MM.1S (cell line): ENCODE measurements around the gene CLN5.

Experiments used
- DNase-seq: peaks from one replicate; pipeline ENCODE4 v3.0.0-alpha.2; 2015
- H2AFZ ChIP-seq: fragments of 300-600 bp; sonication (generic); 2 replicates; pipeline ENCODE4 v1.6.0; 2016; ENCODE audit warnings: antibody characterized with exemption, low read length
- H3F3A ChIP-seq: fragments of 300-600 bp; sonication (generic); 2 replicates; pipeline ENCODE4 v1.6.1; 2016; ENCODE audit warnings: mild to moderate bottlenecking, antibody characterized with exemption, low read length, moderate library complexity, mixed read lengths; ENCODE audit not compliant: insufficient read depth
- H3K27ac ChIP-seq: fragments of 300-600 bp; sonication (generic); 2 replicates; pipeline ENCODE4 v1.5.1; 2016; ENCODE audit warnings: mild to moderate bottlenecking, low read length
- H3K27me3 ChIP-seq: fragments of 300-600 bp; sonication (generic); replicated peaks from 2 replicates; pipeline ENCODE4 v1.6.0; 2016; ENCODE audit warnings: low read length; ENCODE audit not compliant: insufficient read depth
- H3K36me3 ChIP-seq: fragments of 300-600 bp; sonication (generic); replicated peaks from 2 replicates; pipeline ENCODE4 v1.6.1; 2016; ENCODE audit warnings: mild to moderate bottlenecking, low read length, mixed read lengths; ENCODE audit not compliant: insufficient read depth
- H3K4me1 ChIP-seq: fragments of 300-600 bp; sonication (generic); 2 replicates; pipeline ENCODE4 v1.6.1; 2016; ENCODE audit warnings: low read length, mixed read lengths
- H3K4me2 ChIP-seq: fragments of 300-600 bp; sonication (generic); 2 replicates; pipeline ENCODE4 v1.6.0; 2016; ENCODE audit warnings: low read depth, low read length
- H3K4me3 ChIP-seq: fragments of 300-600 bp; sonication (generic); 2 replicates; pipeline ENCODE4 v1.5.1; 2016; ENCODE audit warnings: low read length, mixed read lengths
- H3K79me2 ChIP-seq: fragments of 300-600 bp; sonication (generic); 2 replicates; pipeline ENCODE4 v1.6.1; 2016; ENCODE audit warnings: mixed run types, low read length, mixed read lengths
- H3K9ac ChIP-seq: fragments of 300-600 bp; sonication (generic); 2 replicates; pipeline ENCODE4 v1.6.1; 2016; ENCODE audit warnings: low read length, mixed read lengths
- H3K9me2 ChIP-seq: fragments of 300-600 bp; sonication (generic); replicated peaks from 2 replicates; pipeline ENCODE4 v1.6.1; 2016; ENCODE audit warnings: mild to moderate bottlenecking, low read length, mixed read lengths; ENCODE audit not compliant: insufficient read depth
- H3K9me3 ChIP-seq: fragments of 300-600 bp; sonication (generic); replicated peaks from 2 replicates; pipeline ENCODE4 v1.6.1; 2016; ENCODE audit warnings: mild to moderate bottlenecking, low read length, mixed read lengths; ENCODE audit not compliant: insufficient read depth
- H4K20me1 ChIP-seq: fragments of 300-600 bp; sonication (generic); 2 replicates; pipeline ENCODE4 v1.6.1; 2016; ENCODE audit warnings: mild to moderate bottlenecking, low read length, moderate library complexity, mixed read lengths; ENCODE audit not compliant: insufficient read depth
- EZH2 ChIP-seq: fragments of 300-600 bp; sonication (generic); optimal IDR thresholded peaks from 2 replicates; pipeline ENCODE3; 2017; ENCODE audit warnings: low read depth, mild to moderate bottlenecking, antibody characterized with exemption, low read length, mixed read lengths
- EZH2phosphoT487 ChIP-seq: fragments of 300-600 bp; sonication (generic); IDR thresholded peaks from 2 replicates; pipeline ENCODE4 v1.6.1; 2018; ENCODE audit warnings: antibody characterized with exemption, low read length
- TF ChIP-seq, protein P1 (sequence below): fragments of 300-600 bp; sonication (generic); IDR thresholded peaks from 2 replicates; pipeline ENCODE4 v1.5.1; 2016; ENCODE audit warnings: antibody characterized with exemption, low read length, mixed read lengths

The CLN5 gene

DNA sequence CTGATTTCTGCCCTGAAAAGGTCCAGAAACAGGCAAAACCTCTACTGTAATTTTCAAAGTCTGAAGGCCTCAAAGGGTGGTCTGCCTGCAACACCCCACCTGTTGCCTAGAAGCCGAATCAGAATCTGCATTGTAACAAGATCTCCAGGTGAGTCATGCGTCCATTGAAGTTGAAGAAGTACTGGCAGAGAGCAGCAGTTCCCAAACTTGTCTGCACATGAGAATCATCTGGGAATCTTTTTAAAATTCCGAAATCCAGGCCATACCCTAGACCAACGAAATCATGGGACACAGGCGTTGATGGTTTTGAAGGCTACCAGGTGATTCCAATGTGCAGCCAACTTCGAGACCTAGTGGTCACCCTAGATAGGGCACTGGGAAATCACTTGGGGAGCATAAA is 16.0 kb upstream of the CLN5 start:
- no peaks in the 10 kb centered on the region for H3F3A ChIP-seq
- no peak for DNase-seq
- H3K9me3 ChIP-seq = no peaks in the 10 kb centered on the region
- no peaks in the 10 kb centered on the region for H4K20me1 ChIP-seq
- H3K9ac ChIP-seq = no peak overlapping the region
- TF ChIP-seq EZH2 (no peak), EZH2phosphoT487 (no peak)
- TF ChIP-seq, protein P1, sequence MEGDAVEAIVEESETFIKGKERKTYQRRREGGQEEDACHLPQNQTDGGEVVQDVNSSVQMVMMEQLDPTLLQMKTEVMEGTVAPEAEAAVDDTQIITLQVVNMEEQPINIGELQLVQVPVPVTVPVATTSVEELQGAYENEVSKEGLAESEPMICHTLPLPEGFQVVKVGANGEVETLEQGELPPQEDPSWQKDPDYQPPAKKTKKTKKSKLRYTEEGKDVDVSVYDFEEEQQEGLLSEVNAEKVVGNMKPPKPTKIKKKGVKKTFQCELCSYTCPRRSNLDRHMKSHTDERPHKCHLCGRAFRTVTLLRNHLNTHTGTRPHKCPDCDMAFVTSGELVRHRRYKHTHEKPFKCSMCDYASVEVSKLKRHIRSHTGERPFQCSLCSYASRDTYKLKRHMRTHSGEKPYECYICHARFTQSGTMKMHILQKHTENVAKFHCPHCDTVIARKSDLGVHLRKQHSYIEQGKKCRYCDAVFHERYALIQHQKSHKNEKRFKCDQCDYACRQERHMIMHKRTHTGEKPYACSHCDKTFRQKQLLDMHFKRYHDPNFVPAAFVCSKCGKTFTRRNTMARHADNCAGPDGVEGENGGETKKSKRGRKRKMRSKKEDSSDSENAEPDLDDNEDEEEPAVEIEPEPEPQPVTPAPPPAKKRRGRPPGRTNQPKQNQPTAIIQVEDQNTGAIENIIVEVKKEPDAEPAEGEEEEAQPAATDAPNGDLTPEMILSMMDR = no peak
- no peak overlapping the region for H3K27ac ChIP-seq
- no peak overlapping the region for H3K4me3 ChIP-seq
- H2AFZ ChIP-seq = no peak overlapping the region
- no peaks in the 10 kb centered on the region for H3K36me3 ChIP-seq
- H3K4me1 ChIP-seq = no peaks in the 10 kb centered on the region
- H3K9me2 ChIP-seq = no peaks in the 10 kb centered on the region
- H3K4me2 ChIP-seq = no peak overlapping the region
- no peaks in the 10 kb centered on the region for H3K27me3 ChIP-seq
- H3K79me2 ChIP-seq = no peaks in the 10 kb centered on the region

DNA sequence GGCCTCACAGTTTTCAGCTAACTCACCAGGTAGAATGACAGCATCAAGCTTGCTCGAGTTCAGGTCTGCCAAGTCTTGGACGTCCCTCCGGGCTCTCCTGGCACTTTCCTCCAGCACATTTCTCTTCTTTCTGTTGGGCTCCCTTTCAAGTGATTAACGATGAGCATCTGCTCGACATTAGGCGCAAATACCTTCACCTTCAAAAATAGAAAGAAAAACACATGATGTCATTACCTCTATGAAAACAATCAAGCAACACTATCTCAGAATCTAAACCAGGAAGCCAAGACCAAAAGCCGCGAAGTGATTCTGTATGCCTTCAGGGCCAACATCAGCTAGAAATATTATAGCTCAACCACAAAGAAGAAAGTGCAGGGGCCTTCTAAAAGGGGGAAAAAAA is 15.4 kb upstream of the CLN5 start:
- Histone ChIP-seq H3K9ac (no peak overlapping the region), H3K9me3 (no peaks in the 10 kb centered on the region), H3K4me1 (no peaks in the 10 kb centered on the region), H3K27ac (no peak overlapping the region), H3K4me3 (no peak overlapping the region), H4K20me1 (no peaks in the 10 kb centered on the region), H3K27me3 (no peaks in the 10 kb centered on the region), H3K9me2 (no peaks in the 10 kb centered on the region), H3K79me2 (no peaks in the 10 kb centered on the region), H2AFZ (no peak overlapping the region), H3K36me3 (no peaks in the 10 kb centered on the region), H3F3A (no peaks in the 10 kb centered on the region), H3K4me2 (no peak overlapping the region)
- no peak for TF ChIP-seq EZH2
- TF ChIP-seq, protein P1 = no peak
- TF ChIP-seq EZH2phosphoT487 = no peak
- DNase-seq = no peak

DNA sequence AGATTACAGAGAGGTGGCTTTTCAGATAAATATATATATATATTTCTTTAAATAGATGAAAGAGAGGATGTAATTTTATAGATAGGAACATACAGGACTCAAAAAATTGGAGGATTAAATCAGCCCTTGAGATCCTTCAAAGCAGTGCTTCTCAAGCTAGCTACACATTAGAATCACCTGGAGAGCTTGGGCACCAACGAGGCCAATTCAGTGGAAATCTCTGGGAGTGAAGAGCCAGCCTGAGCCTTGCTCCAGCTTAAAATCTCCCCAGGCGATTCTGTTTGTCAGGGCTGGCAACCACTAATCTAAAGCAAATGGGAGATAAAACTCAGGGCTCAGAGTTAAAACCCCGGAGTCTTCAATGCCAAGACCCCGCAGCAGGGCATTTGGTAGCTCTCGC is 15.0 kb upstream of the CLN5 start:
- Histone ChIP-seq H2AFZ (no peak overlapping the region), H3K9me3 (no peaks in the 10 kb centered on the region), H4K20me1 (no peaks in the 10 kb centered on the region), H3F3A (no peaks in the 10 kb centered on the region), H3K36me3 (no peaks in the 10 kb centered on the region), H3K9ac (no peak overlapping the region), H3K79me2 (no peaks in the 10 kb centered on the region), H3K9me2 (no peaks in the 10 kb centered on the region), H3K27ac (no peak overlapping the region), H3K27me3 (no peaks in the 10 kb centered on the region), H3K4me3 (no peak overlapping the region), H3K4me2 (no peak overlapping the region), H3K4me1 (no peaks in the 10 kb centered on the region)
- DNase-seq = no peak
- TF ChIP-seq EZH2 (no peak), EZH2phosphoT487 (no peak)
- TF ChIP-seq, protein P1 = no peak
